HepG2 (cell line): ENCODE data around the gene PSORS1C2. TPM values are rescaled to one million over a fixed set of nuclear protein-coding genes. Genes with fewer than 3 reads are reported as not detected.

Source experiments
- DNMT1 ChIP-seq: sonication (generic); formaldehyde crosslinking; IDR thresholded peaks from 2 replicates; pipeline ENCODE4 v1.5.1; 2020; ENCODE audit warnings: mild to moderate bottlenecking, missing genetic modification reagents
- FOXC1 ChIP-seq: sonication (generic); formaldehyde crosslinking; IDR thresholded peaks from 2 replicates; pipeline ENCODE4 v1.8.0; 2022; ENCODE audit warnings: mild to moderate bottlenecking, missing genetic modification reagents, borderline replicate concordance
- FOXJ3 ChIP-seq: sonication (generic); formaldehyde crosslinking; IDR thresholded peaks from 2 replicates; pipeline ENCODE4 v1.4.0; 2020; ENCODE audit warnings: missing genetic modification reagents, mild to moderate bottlenecking, borderline replicate concordance
- GMEB2 ChIP-seq: IDR thresholded peaks from 2 replicates; pipeline ENCODE4 v1.6.1; 2016; ENCODE audit warnings: missing biosample characterization, missing genetic modification reagents, low read depth
- HHEX ChIP-seq: IDR thresholded peaks from 2 replicates; pipeline ENCODE4 v1.6.1; 2016; ENCODE audit warnings: control low read depth
- HNF1A ChIP-seq, 2 experiments: sonication (generic) in 1 of 2; formaldehyde crosslinking in 1 of 2; IDR thresholded peaks; 2 replicates each; pipeline versions ENCODE4 v1.4.0 to v1.6.1; 2016 to 2020; ENCODE audit warnings: borderline replicate concordance in 1 of 2, low read depth in 1 of 2, mild to moderate bottlenecking in 1 of 2, missing genetic modification reagents in 1 of 2
- MAFG ChIP-seq: sonication (generic); formaldehyde crosslinking; IDR thresholded peaks from 2 replicates; pipeline ENCODE4 v1.5.1; 2020; ENCODE audit warnings: mild to moderate bottlenecking, missing genetic modification reagents
- PLRG1 ChIP-seq: fragments of 450-650 bp; conservative IDR thresholded peaks from 2 replicates; pipeline ENCODE4 v1.6.1; 2016
- RORA ChIP-seq: sonication (generic); formaldehyde crosslinking; IDR thresholded peaks from 2 replicates; pipeline ENCODE4 v1.5.0; 2020; ENCODE audit warnings: mild to moderate bottlenecking, missing genetic modification reagents, moderate library complexity
- SMARCC2 ChIP-seq: fragments of 450-650 bp; IDR thresholded peaks from 2 replicates; pipeline ENCODE4 v1.6.1; 2017; ENCODE audit warnings: antibody characterized with exemption, mild to moderate bottlenecking
- SMARCE1 ChIP-seq: fragments of 450-650 bp; IDR thresholded peaks from 2 replicates; pipeline ENCODE4 v1.6.1; 2017; ENCODE audit warnings: borderline replicate concordance
- SMC3 ChIP-seq: IDR thresholded peaks from 2 replicates; pipeline ENCODE4 v1.6.1; 2011; ENCODE audit warnings: low read length, improper control_type of control experiment
- SP5 ChIP-seq: IDR thresholded peaks from 2 replicates; pipeline ENCODE4 v1.6.1; 2016; ENCODE audit warnings: low read depth, borderline replicate concordance
- ZBTB21 ChIP-seq: sonication (generic); formaldehyde crosslinking; IDR thresholded peaks from 2 replicates; pipeline ENCODE4 v1.4.0; 2020; ENCODE audit warnings: missing genetic modification reagents
- ZNF138 ChIP-seq: sonication (generic); formaldehyde crosslinking; IDR thresholded peaks from 2 replicates; pipeline ENCODE4 v1.5.0; 2020; ENCODE audit warnings: mild to moderate bottlenecking, low read depth, missing genetic modification reagents
- ZNF337 ChIP-seq: sonication (generic); formaldehyde crosslinking; IDR thresholded peaks from 2 replicates; pipeline ENCODE4 v1.5.1; 2020; ENCODE audit warnings: missing genetic modification reagents, low read depth, mild to moderate bottlenecking, borderline replicate concordance
- ZNF441 ChIP-seq: sonication (generic); formaldehyde crosslinking; IDR thresholded peaks from 2 replicates; pipeline ENCODE4 v1.7.0; 2021; ENCODE audit warnings: missing genetic modification reagents, borderline replicate concordance
- ZNF557 ChIP-seq: sonication (generic); formaldehyde crosslinking; IDR thresholded peaks from 2 replicates; pipeline ENCODE4 v1.4.0; 2020; ENCODE audit warnings: missing genetic modification reagents
- ZNF691 ChIP-seq: sonication (generic); formaldehyde crosslinking; IDR thresholded peaks from 2 replicates; pipeline ENCODE4 v1.4.0; 2020; ENCODE audit warnings: missing genetic modification reagents, low read depth, mild to moderate bottlenecking, borderline replicate concordance
- ZNF780A ChIP-seq: sonication (generic); formaldehyde crosslinking; IDR thresholded peaks from 2 replicates; pipeline ENCODE4 v1.8.0; 2022; ENCODE audit warnings: mild to moderate bottlenecking, missing genetic modification reagents, moderate library complexity
- polyA plus RNA-seq, 8 experiments: library from polyadenylated mRNA; depleted of rRNA in 3 of 8; stranded (reverse) in 7 of 8; unstranded in 1 of 8; fragments of >200 nt; fragmentation: Illumina TruSeq in 4 of 8; extraction: Trizol in 4 of 8; gene quantifications; 2 replicates each; pipeline versions ENCODE4 v1.2.1 to v1.2.3, GENCODE V29; 2011 to 2016; ENCODE audit warnings: low read depth in 4 of 8, missing spikeins in 1 of 8, mixed read lengths in 1 of 8; ENCODE audit not compliant: insufficient read depth in 1 of 8
- total RNA-seq, 5 experiments: library from RNA; depleted of rRNA; stranded (reverse); fragments of >200 nt; fragmentation: Illumina TruSeq; extraction: Trizol; gene quantifications; 2 replicates each; pipeline ENCODE4 v1.2.3, GENCODE V29; 2016; ENCODE audit warnings: low read depth in 1 of 5
- TF ChIP-seq, protein P1 (sequence below): sonication (generic); formaldehyde crosslinking; IDR thresholded peaks from 2 replicates; pipeline ENCODE4 v1.4.0; 2020; ENCODE audit warnings: missing genetic modification reagents
- TF ChIP-seq, protein P2 (sequence below): IDR thresholded peaks from 2 replicates; pipeline ENCODE4 v1.6.1; 2012; ENCODE audit warnings: inconsistent platforms

The PSORS1C2 gene
- total and polyA plus RNA-seq, 2 of the 13 experiments (the other 11 are each of a cell fraction or from before 2014, with no cell fraction given), result not detected

- no peak; the same call in 1 of the 2 replicates for TF ChIP-seq SP5
- no peak for TF ChIP-seq HNF1A (IDR thresholded peaks at IDR 0.05; ENCODE audit: low read depth)
- peak; percentile 62; the same call in 1 of the 2 replicates for TF ChIP-seq HNF1A (CRISPR knock-in tag; IDR thresholded peaks at IDR 0.05; ENCODE audit: borderline replicate concordance)
- TF ChIP-seq HHEX (CRISPR knock-in tag), result no peak
- no peak for TF ChIP-seq FOXC1 (CRISPR knock-in tag)
- TF ChIP-seq ZNF780A (CRISPR knock-in tag), result peak; percentile 83; the same call in 1 of the 2 replicates
- peak; percentile 74; the same call in 1 of the 2 replicates for TF ChIP-seq ZNF441
- TF ChIP-seq RORA, result no peak
- TF ChIP-seq, protein P1, sequence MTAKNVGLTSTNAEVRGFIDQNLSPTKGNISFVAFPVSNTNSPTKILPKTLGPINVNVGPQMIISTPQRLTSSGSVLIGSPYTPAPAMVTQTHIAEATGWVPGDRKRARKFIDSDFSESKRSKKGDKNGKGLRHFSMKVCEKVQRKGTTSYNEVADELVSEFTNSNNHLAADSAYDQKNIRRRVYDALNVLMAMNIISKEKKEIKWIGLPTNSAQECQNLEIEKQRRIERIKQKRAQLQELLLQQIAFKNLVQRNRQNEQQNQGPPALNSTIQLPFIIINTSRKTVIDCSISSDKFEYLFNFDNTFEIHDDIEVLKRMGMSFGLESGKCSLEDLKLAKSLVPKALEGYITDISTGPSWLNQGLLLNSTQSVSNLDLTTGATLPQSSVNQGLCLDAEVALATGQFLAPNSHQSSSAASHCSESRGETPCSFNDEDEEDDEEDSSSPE (CRISPR knock-in tag), result peak; percentile 99
- TF ChIP-seq FOXJ3 (CRISPR knock-in tag), result no peak
- no peak for TF ChIP-seq SMARCC2
- TF ChIP-seq GMEB2 (CRISPR knock-in tag), result no peak
- no peak for TF ChIP-seq SMC3
- TF ChIP-seq ZBTB21 (CRISPR knock-in tag), result no peak
- TF ChIP-seq DNMT1 (CRISPR knock-in tag), result 0 out of 2 replicates have a peak, but pooled peaks have one; percentile 72
- TF ChIP-seq ZNF557 (CRISPR knock-in tag), result no peak
- TF ChIP-seq ZNF337, result 0 out of 2 replicates have a peak, but pooled peaks have one; percentile 61
- no peak for TF ChIP-seq PLRG1
- TF ChIP-seq ZNF138 (CRISPR knock-in tag), result no peak
- TF ChIP-seq MAFG, result no peak
- TF ChIP-seq ZNF691, result 0 out of 2 replicates have a peak, but pooled peaks have one; percentile 77
- TF ChIP-seq, protein P2, sequence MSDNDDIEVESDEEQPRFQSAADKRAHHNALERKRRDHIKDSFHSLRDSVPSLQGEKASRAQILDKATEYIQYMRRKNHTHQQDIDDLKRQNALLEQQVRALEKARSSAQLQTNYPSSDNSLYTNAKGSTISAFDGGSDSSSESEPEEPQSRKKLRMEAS, result peak; percentile 76
- TF ChIP-seq SMARCE1, result no peak
Observed at GRCh38 chr6:31158140-31158862, 19.4 kb upstream of the PSORS1C2 start, which contains the start of gene TCF19 (continued).
